Calu3 (cell line): ENCODE measurements around the gene MRFAP1L1. TPM values are rescaled to one million over a fixed set of nuclear protein-coding genes. Genes with fewer than 3 reads are reported as not detected.

Experiments
- BruUV-seq: library from RNA; stranded (reverse); fragments of 400-500 nt; replicated peaks from 2 replicates; lab custom pipeline; 2021; lab: Mats Ljungman, UMichigan
- CTCF ChIA-PET: fragments of 300-600 bp; sonication (Branson Sonifier 250); formaldehyde crosslinking; loops from one replicate; lab custom pipeline; 2022; ENCODE audit warnings: antibody characterized with exemption; lab: Charles Lee
- DNase-seq: peaks from one replicate; pipeline ENCODE4 v3.0.0; 2022
- H3K27ac Mint-ChIP-seq: one replicate; pipeline ENCODE4 v1.8.0; 2022; ENCODE audit warnings: mixed read lengths; ENCODE audit not compliant: unreplicated experiment
- H3K27me3 Mint-ChIP-seq: one replicate; pipeline ENCODE4 v1.8.0; 2022; ENCODE audit warnings: mixed read lengths; ENCODE audit not compliant: unreplicated experiment
- H3K36me3 Mint-ChIP-seq: one replicate; pipeline ENCODE4 v1.8.0; 2022; ENCODE audit warnings: mild to moderate bottlenecking, moderate library complexity, mixed read lengths; ENCODE audit not compliant: insufficient read depth, unreplicated experiment
- H3K4me1 Mint-ChIP-seq: one replicate; pipeline ENCODE4 v1.8.0; 2022; ENCODE audit warnings: mild to moderate bottlenecking, low read depth, mixed read lengths; ENCODE audit not compliant: unreplicated experiment
- H3K4me3 Mint-ChIP-seq: one replicate; pipeline ENCODE4 v1.8.0; 2022; ENCODE audit warnings: mild to moderate bottlenecking, low read depth, moderate library complexity, mixed read lengths; ENCODE audit not compliant: unreplicated experiment
- H3K9me3 Mint-ChIP-seq: one replicate; pipeline ENCODE4 v1.8.0; 2022; ENCODE audit warnings: low read depth, mixed read lengths; ENCODE audit not compliant: unreplicated experiment
- CTCF ChIP-seq: fragments of 200-600 bp; IDR thresholded peaks from one replicate; pipeline ENCODE4 v1.8.0; 2022; ENCODE audit warnings: antibody characterized with exemption; ENCODE audit not compliant: unreplicated experiment
- intact Hi-C: fragments of 100-400 bp; cut with micrococcal nuclease; formaldehyde crosslinking; loops from one replicate; pipeline ENCODE4 v1.10.0; 2022; ENCODE audit not compliant: unreplicated experiment
- total RNA-seq: library from RNA; stranded (reverse); gene quantifications from 2 replicates; pipeline ENCODE4 v1.2.3, GENCODE V29; 2022

Gene MRFAP1L1
- total RNA-seq, 1 experiment from 2014 or later: 31.7 TPM

GRCh38 chr4:6663596-6664393, 45.9 kb downstream of the MRFAP1L1 start:
- no peak overlapping the region for H3K27ac Mint-ChIP-seq
- no peak overlapping the region for H3K4me3 Mint-ChIP-seq
- H3K9me3 Mint-ChIP-seq: no peaks in the 10 kb centered on the region
- CTCF ChIA-PET: interaction anchor here (0.6 to 1.4 kb wide), 3 partner anchors 10 to 115 kb away, joined by 3 to 6 read pairs (median 3); a partner anchor contains a TSS
- H3K36me3 Mint-ChIP-seq: no peaks in the 10 kb centered on the region
- TF ChIP-seq CTCF: no peak
- intact Hi-C loops: loop anchor here (10.0 kb wide), 1 partner anchor 119 kb away; no protein-coding TSS in a partner anchor
- no peak for DNase-seq
- BruUV-seq: no TSS peak
- H3K4me1 Mint-ChIP-seq: no peaks in the 10 kb centered on the region
- H3K27me3 Mint-ChIP-seq: peaks cover 46% of the 10 kb centered on the region

- intact Hi-C loops: loop anchor here (10.0 kb wide), 1 partner anchor 118 kb away; no protein-coding TSS in a partner anchor
- Mint-ChIP-seq H3K4me3 (no peak overlapping the region), H3K27me3 (peaks cover 46% of the 10 kb centered on the region), H3K9me3 (no peaks in the 10 kb centered on the region), H3K4me1 (no peaks in the 10 kb centered on the region), H3K36me3 (no peaks in the 10 kb centered on the region), H3K27ac (no peak overlapping the region)
- CTCF ChIA-PET: no interaction called here
- no TSS peak for BruUV-seq
- DNase-seq: no peak
- TF ChIP-seq CTCF: no peak
Measured at GRCh38 chr4:6662591-6662990, 47.1 kb downstream of the MRFAP1L1 start.

- no peaks in the 10 kb centered on the region for H3K9me3 Mint-ChIP-seq
- no peak for TF ChIP-seq CTCF
- no peak for DNase-seq
- no peaks in the 10 kb centered on the region for H3K4me1 Mint-ChIP-seq
- H3K27me3 Mint-ChIP-seq: peaks cover 46% of the 10 kb centered on the region
- BruUV-seq: no TSS peak
- CTCF ChIA-PET: no interaction called here
- intact Hi-C loops: loop anchor here (10.0 kb wide), 1 partner anchor 116 kb away; no protein-coding TSS in a partner anchor
- no peak overlapping the region for H3K27ac Mint-ChIP-seq
- H3K36me3 Mint-ChIP-seq: no peaks in the 10 kb centered on the region
- no peak overlapping the region for H3K4me3 Mint-ChIP-seq
Measured at GRCh38 chr4:6660430-6660829, 49.2 kb downstream of the MRFAP1L1 start.

- Mint-ChIP-seq H3K4me3 (no peak overlapping the region), H3K27me3 (peaks cover 46% of the 10 kb centered on the region), H3K36me3 (no peaks in the 10 kb centered on the region), H3K4me1 (no peaks in the 10 kb centered on the region), H3K27ac (no peak overlapping the region), H3K9me3 (no peaks in the 10 kb centered on the region)
- no peak for TF ChIP-seq CTCF
- CTCF ChIA-PET: no interaction called here
- no peak for DNase-seq
- intact Hi-C loops: loop anchor here (10.0 kb wide), 1 partner anchor 115 kb away; no protein-coding TSS in a partner anchor
- no TSS peak for BruUV-seq
Measured at GRCh38 chr4:6659897-6660296, 49.8 kb downstream of the MRFAP1L1 start.
